ENCODE measurements around the gene ALDH3B2.
"Not testable (repeated sequence)": the region's sequence is repeated elsewhere in the genome, so short reads cannot be mapped to it uniquely, and the experiment has no call there.

Gene ALDH3B2

GRCh38 chr11:67687986-67688385, 13.6 kb upstream of the ALDH3B2 start:
- Histone ChIP-seq H3K36me3 (ENCODE audit: low read length) (no peaks in the 10 kb centered on the region), H3K9me3 (ENCODE audit: insufficient read depth, low read length) (no peaks in the 10 kb centered on the region), H3K9ac (ENCODE audit: low read length) (no peak overlapping the region), H3K9me2 (replicated peaks; ENCODE audit: insufficient read depth, low read length) (no peaks in the 10 kb centered on the region), H3K4me2 (ENCODE audit: low read depth, low read length, poor library complexity, severe bottlenecking) (no peak overlapping the region), H3K27me3 (ENCODE audit: low read length) (no peaks in the 10 kb centered on the region), H3F3A (ENCODE audit: insufficient read depth) (no peaks in the 10 kb centered on the region), H3K27ac (ENCODE audit: low read depth, low read length) (no peak overlapping the region), H4K20me1 (ENCODE audit: low read depth, low read length) (no peaks in the 10 kb centered on the region), H3K79me2 (ENCODE audit: insufficient read depth, low read length) (no peaks in the 10 kb centered on the region), H3K4me3 (ENCODE audit: insufficient read depth, low read length, poor library complexity, severe bottlenecking) (no peak overlapping the region), H2AFZ (ENCODE audit: low read depth, low read length, severe bottlenecking) (no peak overlapping the region)
- no peak for TF ChIP-seq CTCF (IDR thresholded peaks at IDR 0.05; ENCODE audit: insufficient read depth, low read length, poor library complexity, severe bottlenecking)
- no peak for TF ChIP-seq EZH2phosphoT487 (conservative IDR thresholded peaks at IDR 0.05; ENCODE audit: low read length)

- H3K4me2 ChIP-seq (ENCODE audit: low read depth, low read length, poor library complexity, severe bottlenecking); H3K4me3 ChIP-seq (ENCODE audit: insufficient read depth, low read length, poor library complexity, severe bottlenecking); H3K36me3 ChIP-seq (ENCODE audit: low read length); H3K9me3 ChIP-seq (ENCODE audit: insufficient read depth, low read length); H3K27me3 ChIP-seq (ENCODE audit: low read length); H3F3A ChIP-seq (ENCODE audit: insufficient read depth); H3K9ac ChIP-seq (ENCODE audit: low read length); H3K79me2 ChIP-seq (ENCODE audit: insufficient read depth, low read length); H2AFZ ChIP-seq (ENCODE audit: low read depth, low read length, severe bottlenecking); H3K9me2 ChIP-seq (replicated peaks; ENCODE audit: insufficient read depth, low read length); H3K27ac ChIP-seq (ENCODE audit: low read depth, low read length); H4K20me1 ChIP-seq (ENCODE audit: low read depth, low read length): not testable (repeated sequence)
Measured at GRCh38 chr11:67685641-67686332, 11.4 kb upstream of the ALDH3B2 start.

- not testable (repeated sequence) for H3K27ac ChIP-seq (ENCODE audit: low read depth, low read length); H3F3A ChIP-seq (ENCODE audit: insufficient read depth); H3K9me3 ChIP-seq (ENCODE audit: insufficient read depth, low read length); H2AFZ ChIP-seq (ENCODE audit: low read depth, low read length, severe bottlenecking); H3K4me3 ChIP-seq (ENCODE audit: insufficient read depth, low read length, poor library complexity, severe bottlenecking); H3K4me2 ChIP-seq (ENCODE audit: low read depth, low read length, poor library complexity, severe bottlenecking); H3K9ac ChIP-seq (ENCODE audit: low read length); H3K79me2 ChIP-seq (ENCODE audit: insufficient read depth, low read length); H3K9me2 ChIP-seq (replicated peaks; ENCODE audit: insufficient read depth, low read length); H3K27me3 ChIP-seq (ENCODE audit: low read length); H4K20me1 ChIP-seq (ENCODE audit: low read depth, low read length); H3K36me3 ChIP-seq (ENCODE audit: low read length)
Measured at GRCh38 chr11:67682126-67683034, 8.0 kb upstream of the ALDH3B2 start.

- Histone ChIP-seq H3K27ac (ENCODE audit: low read depth, low read length) (no peak overlapping the region), H3K4me2 (ENCODE audit: low read depth, low read length, poor library complexity, severe bottlenecking) (no peak overlapping the region), H3K36me3 (ENCODE audit: low read length) (no peaks in the 10 kb centered on the region), H3K79me2 (ENCODE audit: insufficient read depth, low read length) (no peaks in the 10 kb centered on the region), H3K9ac (ENCODE audit: low read length) (no peak overlapping the region), H4K20me1 (ENCODE audit: low read depth, low read length) (no peaks in the 10 kb centered on the region), H2AFZ (ENCODE audit: low read depth, low read length, severe bottlenecking) (no peak overlapping the region), H3K9me2 (replicated peaks; ENCODE audit: insufficient read depth, low read length) (no peaks in the 10 kb centered on the region), H3K27me3 (ENCODE audit: low read length) (no peaks in the 10 kb centered on the region), H3K4me3 (ENCODE audit: insufficient read depth, low read length, poor library complexity, severe bottlenecking) (no peak overlapping the region), H3K9me3 (ENCODE audit: insufficient read depth, low read length) (no peaks in the 10 kb centered on the region), H3F3A (ENCODE audit: insufficient read depth) (no peaks in the 10 kb centered on the region)
- no peak for TF ChIP-seq CTCF (IDR thresholded peaks at IDR 0.05; ENCODE audit: insufficient read depth, low read length, poor library complexity, severe bottlenecking)
- no peak for TF ChIP-seq EZH2phosphoT487 (conservative IDR thresholded peaks at IDR 0.05; ENCODE audit: low read length)
Measured at GRCh38 chr11:67680696-67681470, 6.5 kb upstream of the ALDH3B2 start.
